Inflammatory macrophage treated with lipopolysaccharide for 1 hour (primary cell): ENCODE measurements around the gene KRT6A.
A peak's percentile ranks its signal among the peaks of the same experiment; 100 is the strongest.
"Not testable (repeated sequence)": the region's sequence is repeated elsewhere in the genome, so short reads cannot be mapped to it uniquely, and the experiment has no call there.

Experiments
- DNase-seq, 2 donors: peaks; one replicate each; pipeline ENCODE4 v3.0.0-alpha.2; 2020 to 2022

Gene KRT6A

DNA sequence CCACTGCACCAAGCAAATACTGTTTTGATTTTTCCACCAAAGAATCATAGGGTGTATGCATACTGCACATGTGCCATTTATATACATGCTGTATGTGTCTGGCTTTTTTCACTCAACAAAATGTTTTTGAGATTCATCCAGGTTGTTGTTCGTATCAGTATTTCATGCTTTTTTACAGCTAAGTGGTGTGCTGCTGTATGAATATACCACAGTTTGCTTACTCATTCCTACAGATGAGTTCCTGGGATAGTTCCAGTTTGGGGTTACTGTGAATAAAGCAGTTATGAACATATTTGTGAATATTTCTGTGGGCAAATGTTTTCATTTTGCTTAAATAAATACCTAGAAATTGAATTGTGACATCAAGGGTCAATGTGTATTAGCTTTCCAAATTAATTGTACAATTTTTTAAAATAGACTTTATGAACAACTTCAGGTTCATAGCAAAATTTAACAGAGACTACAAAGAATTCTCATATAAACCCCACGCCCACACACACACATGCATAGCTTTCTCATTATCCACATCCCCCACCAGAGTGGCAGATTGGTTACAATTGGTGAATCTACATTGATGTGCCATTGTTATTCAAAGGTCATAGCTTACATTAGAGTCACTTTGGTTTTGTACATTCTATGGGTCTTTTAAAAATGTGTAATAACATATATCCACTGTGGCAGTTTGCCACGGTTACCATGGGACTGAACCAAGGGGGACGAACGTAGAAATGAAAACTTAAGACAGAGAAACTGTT lies 6.9 kb upstream of the KRT6A start:
- DNase-seq = no peak

DNA sequence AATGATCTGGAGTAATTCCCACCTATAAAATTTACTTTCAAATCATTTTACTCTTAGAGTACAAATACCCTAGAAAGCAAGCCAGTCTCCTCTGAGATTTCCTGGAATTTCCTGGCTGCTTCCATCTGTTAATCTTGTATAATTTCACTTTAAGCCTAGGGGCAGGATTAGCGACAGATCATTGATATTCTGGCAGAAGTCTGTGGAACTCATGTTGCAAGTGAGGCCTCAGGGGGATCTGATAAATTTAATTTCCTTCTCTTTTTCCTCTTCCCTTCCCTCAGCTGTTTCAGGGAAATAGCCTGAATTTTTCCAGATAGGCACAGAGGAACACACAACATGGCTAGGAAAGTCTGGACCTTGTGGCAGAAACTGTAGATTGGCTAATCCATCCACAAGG lies 5.9 kb upstream of the KRT6A start:
- no peak for DNase-seq

DNA sequence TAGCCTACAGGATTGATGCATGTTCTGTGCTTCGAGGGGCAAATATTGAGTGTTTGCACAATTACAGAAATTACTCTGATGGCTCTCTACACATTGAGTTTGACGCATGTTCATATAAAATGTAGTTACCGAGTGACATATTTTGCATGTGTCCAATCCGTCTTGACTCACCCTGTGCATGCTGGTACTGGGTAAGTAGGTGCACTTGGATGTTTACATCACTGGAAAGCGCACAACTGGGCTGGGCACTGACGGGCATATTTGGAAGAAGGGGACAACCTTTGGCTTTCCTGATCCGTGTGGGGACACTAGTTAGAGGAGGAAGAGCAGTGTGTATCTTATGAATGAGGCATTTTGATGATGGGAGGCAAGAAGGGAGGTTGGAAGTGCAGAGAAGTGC lies 4.9 kb upstream of the KRT6A start:
- no peak for DNase-seq

DNA sequence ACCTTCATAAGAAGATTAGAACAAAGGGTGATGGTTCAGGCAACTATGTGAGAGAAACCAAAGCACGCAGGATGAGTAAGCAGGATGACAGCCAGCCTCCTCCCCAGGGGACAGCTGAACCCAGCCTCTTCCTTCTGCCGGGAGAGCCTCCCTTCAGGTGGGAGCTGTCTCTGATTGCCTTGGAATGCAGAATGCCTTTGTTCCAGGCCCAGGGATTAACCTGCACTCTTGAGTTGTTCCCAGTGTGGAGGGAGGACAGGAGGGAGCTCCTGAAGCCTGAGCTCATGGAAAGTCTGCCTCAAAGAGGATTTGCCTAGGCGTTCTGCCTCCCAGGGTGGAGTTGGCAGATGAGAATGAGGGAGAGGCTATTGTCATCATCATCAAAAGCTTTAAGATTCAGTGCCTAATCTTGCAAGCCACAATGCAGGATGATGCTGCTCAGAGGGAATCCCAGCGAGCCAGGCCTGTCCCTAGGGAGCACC lies 3.6 kb upstream of the KRT6A start:
- DNase-seq = no peak

DNA sequence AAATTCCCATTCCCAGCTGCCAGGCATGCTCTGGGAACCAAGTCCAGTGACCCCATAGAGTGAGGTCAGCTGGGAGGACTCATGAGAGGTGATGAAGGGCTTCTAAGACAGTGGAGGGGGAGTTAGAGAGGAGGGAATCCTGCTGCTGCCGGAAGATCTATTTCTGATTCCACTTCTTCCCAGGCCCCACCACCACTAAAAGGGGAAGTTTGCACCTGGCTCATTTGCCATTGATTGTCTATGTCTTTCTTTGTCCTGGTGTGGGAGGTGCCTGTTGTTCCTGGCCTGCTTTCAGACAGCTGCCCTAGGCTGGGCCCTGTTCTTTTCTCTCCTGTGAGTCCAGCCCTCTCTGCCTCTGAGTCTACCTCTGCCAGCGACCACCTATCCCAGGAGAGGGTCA lies 3.0 kb upstream of the KRT6A start:
- DNase-seq = no peak

DNA sequence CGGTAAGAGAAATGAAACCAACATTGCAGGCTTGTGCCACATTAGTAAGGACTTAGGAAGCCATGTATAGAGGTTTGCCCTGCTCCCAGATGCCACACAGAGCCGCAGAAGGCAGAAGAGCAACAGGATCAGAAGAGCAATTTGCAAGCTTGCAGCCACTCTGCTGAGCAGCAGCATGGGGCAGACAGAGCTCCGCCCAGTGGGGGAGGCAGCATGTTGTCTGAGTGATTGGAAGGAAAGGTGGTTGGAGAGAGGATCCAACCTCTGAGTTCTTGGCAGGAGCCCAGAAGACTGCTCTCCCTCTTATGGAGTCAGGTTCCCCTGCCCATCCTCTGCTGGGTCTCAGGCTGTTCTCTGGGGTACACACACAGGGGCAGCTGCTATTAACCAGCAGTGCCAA lies 2.3 kb upstream of the KRT6A start:
- DNase-seq = no peak

DNA sequence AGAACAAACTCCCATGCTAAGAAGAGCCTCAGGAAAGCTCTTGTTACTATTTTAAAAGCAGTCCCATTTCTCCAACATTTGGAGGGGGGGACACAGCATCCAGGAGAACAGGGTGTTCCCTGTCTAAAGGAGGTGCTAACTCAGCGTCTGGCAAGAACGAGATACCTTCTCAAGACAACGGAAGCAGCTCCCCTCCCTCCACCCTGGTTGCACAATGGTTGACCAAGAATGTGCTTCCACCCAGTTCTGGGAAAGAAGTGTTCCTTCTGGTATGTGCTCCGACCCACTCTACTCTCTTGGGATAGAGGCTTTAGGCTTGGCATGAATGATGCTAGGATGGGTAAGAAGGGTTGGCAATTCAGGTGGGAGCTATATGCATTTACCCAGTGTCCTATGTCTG lies 1.5 kb upstream of the KRT6A start:
- peak in 1 of 2 donors; percentile 11 for DNase-seq

DNA sequence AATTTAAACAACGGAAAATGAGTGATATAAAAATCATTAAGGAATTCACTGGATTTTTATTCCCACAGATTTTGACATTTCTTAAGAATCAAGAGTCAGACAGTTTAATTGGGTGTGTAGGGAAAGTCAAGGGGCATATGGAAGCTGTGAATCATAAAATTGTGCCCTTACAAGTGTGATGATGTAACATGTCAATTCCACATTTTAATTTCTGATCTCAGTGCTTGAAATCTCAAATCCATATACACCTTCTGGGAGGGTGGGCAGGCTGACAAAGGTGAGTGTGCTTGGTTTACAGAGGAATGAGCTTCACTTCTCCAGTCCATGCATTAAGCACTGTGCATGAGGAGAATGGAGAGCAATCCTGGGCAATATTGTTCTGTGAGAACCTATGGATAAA lies 1.0 kb upstream of the KRT6A start:
- no peak for DNase-seq

DNA sequence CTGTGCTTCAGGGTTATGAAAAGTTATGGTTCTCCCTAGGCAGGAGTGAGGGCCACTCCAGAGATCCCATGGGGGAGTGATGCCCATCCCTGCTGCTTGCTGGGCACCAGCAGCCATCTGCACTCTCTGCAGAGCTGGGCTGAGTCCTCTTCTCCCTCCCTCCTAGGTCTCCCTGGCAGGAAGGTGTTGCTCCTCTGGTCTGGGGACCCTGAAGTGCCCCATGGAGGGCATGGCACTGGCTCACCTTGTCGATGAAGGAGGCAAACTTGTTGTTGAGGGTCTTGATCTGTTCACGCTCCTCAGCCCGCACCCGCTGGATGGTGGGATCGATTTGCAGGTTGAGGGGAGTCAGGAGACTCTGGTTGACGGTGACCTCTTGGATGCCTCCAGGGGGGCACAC lies 652 bp downstream of the KRT6A start:
- DNase-seq = not testable (repeated sequence)

DNA sequence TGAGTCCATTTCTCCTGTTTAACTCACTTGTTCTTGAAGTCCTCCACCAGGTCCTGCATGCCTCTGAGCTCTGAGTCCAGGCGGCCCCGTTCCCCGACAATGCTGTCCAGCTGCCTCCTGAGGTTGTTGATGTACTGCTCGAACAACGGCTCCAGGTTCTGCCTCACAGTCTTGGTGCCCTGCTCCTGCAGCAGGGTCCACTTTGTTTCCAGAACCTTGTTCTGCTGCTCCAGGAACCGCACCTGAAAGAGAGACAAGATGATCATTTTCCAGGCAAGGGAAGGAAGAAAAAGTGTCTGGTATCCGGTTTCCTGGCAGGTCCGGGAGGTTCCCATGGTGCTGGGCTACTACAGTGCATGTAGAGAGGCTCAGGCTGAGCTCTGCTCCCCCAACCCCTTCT lies 1.6 kb downstream of the KRT6A start:
- not testable (repeated sequence) for DNase-seq

DNA sequence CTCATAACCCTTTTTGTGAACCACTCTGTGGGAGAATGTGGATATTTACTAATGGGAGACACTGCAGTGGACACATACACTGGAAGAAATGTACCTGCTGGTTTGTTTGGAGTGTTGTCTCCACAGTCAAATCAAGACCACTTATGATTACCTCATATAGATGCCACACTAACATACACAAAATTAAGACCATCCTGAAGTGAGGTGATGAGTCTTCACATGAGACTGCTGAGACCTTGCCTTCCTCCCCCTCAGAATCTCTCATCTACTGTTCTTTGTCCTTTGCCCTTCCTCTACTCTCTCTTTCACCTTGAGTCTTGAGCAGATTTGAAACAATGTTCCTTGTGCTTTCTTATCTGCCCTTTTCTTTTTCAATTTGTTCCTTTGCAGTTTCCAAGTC lies 4.3 kb downstream of the KRT6A start:
- no peak for DNase-seq

DNA sequence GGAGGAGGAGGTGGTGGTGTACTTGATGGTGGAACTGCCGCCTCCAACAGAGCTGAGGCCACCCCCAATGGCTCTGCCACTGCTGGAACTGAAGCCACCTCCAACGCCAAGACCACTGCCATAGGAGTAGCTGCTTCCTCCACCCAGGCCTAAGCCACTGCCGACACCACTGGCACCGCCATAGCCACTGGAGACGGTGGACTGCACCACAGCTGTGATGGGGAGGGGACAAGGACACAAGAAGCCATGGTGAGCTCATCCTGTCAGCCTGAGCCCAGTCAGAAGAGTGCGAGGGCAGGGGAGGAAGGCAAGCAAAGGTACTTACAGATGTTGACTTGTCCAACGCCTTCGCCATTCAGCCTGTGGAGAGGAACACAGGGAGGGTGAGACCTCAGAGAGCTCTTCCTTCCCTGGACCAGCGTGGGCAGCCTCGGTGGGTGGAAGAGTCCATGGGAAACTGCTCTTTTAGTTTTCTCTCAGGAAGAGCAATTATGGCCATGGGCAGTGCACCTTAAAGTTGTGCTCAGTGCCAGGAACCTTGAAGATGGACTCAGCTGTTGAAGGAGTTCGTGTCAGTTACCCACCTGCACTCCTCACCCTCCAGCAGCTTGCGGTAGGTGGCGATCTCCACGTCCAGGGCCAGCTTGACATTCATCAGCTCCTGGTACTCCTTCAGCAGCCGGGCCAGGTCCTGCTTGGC lies 5.2 kb downstream of the KRT6A start:
- not testable (repeated sequence) for DNase-seq

DNA sequence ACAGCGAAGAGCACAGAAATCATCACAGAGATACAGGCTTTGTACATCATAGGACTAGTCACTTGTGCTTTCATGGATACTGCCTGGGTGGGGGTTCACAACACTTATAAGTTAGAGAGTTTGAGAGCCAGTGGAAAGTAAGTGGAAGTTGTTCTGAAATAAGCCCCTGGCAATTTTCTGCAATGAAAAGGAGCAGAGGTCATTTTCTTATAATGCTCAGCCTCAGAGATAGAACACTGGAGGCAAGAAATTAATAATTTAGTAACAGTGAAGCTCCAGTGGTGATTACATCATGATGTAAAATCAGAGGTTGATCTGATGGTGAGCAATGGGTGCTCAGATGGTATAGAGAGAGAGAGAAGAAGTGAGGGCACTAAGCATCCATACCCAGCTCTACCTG lies 5.8 kb downstream of the KRT6A start:
- no peak for DNase-seq

DNA sequence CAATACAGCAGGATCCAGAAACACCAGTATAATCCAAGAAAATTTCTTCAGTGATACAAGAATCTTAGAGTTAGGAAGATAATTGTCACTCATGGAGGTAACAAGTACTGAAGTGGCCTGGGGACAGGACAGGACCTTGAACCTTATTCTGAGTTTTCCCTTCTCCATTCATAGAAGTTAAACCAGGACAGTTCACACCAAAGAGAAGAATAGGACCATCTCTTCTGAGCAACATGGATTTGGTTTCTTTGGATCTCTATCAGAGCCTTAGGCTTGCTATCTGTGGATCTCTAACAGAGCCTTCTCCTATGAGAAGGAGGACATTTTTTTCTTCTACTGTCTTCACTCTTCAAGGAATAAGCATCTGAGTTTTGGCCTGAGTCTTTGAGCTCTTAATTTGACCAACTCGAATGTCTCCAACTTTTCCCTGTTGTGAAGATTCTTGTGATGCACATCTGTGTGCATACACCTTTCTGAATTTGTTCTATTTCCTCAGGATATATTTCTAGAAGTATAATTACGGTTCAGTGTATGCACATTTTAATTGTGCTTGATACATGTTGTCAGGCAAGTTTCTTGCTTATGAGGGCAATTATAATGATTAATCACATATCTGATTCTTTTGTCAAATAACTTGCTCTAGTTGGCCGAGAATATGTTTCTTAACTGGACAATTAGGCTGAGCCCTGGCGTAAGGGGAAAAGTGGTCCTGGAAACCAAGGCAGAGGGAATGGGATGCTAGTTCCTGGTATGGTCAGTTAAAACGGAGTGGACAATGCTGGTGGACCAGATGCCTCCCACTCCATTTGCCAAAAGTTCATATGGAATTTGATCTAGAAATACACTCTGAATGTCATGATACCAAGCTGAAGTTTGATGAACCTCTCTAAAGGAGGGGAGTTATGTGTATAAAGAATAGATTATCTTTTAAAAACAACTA lies 6.6 kb downstream of the KRT6A start:
- no peak for DNase-seq

DNA sequence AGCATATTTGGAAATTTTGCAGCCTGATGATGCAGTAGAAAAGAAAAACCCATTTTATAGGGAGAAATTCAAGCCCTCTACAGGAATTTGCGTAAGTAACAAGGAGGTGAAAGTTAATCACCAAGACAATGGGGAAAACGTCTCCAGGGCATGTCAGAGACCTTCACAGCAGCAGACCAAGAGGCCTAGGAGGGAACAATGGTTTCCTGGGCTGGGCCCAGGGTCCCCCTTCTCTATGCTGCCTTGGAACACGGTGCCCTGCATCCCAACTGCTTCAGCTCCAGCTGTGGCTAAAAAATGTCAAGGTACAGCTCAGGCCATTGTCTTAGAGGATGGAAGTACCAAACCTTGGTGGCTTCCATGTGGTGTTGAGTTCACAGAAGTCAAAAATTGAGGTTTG lies 13.0 kb downstream of the KRT6A start:
- DNase-seq = no peak

DNA sequence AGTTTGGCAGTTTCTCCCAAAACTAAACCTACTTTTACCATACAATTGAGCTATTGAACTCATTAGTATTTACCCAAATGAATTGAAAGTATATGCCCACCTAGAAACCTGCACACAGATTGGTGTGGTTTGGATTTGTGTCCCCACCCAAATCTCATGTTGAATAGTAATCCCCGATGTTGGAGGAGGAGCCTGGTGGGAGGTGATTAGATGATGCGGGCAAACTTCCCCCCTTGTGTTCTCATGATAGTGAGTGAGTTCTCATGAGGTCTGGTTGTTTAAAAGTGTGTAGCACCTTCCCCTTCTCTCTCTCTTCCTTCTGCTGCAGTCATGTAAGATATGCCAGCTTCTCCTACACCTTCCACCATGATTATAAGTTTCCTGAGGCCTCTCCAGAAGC lies 15.4 kb downstream of the KRT6A start:
- DNase-seq = no peak

DNA sequence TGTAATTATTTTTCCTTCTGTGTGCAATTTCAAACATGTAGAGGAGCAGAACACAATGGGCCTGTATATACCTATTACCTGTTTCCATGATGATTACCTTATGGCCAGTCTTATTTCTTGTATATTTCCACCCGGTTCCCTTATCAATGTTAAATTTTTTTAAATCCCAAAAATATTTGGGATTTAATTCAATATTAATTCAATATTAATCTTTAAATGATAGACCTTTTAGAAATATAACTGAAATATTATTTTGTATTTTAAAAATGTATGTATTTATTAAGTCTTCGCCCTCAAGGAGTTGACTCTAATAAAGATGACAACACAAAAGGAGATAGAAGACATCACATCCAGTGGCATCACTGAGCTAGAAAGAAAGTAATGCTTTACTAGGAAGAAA lies 18.8 kb downstream of the KRT6A start:
- DNase-seq = no peak

DNA sequence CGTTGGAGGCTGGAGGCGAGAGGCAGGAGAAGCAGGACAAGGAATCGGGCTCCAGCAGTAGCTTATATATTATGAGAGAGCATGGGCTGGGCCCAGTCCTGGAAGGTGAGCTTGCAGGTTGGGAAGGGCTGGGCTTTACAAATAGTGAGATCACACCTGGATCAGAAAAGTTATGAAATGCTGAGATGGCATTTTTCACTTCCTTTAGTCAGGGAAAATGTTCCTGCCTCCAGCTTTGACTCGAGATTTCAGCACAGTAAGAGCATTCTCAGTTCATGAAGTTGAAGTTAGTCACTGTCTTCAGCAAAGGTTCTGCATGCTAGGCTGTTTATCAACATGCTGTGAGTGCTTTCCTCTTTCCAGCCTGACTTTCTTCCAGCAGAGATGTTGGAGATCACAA lies 19.3 kb downstream of the KRT6A start, which contains the start of gene KRT6C:
TSS of gene KRT6C (minus strand) at position 38 of the 400 bp plus-strand sequence. CDS start 68 bp downstream, outside the sequence.
- no peak for DNase-seq

DNA sequence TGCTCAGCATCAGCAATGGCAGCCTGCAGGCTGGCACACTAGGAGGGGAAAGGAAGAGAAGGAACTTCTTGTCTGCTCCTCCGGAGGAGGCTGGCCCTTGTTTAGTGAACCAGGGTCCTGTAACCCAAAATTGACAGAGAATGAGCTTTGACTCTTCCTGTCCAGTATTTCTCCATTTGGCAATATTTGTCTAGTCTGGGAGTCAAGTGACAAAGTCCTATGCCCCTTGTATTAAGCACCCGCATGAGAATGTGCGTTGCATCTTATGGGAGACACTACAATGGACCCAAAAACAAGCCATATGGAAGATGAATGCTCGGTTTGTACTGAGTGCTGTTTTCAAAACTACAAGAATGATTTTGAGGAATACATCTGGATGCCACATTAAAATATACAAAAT lies 23.2 kb downstream of the KRT6A start:
- no peak for DNase-seq

DNA sequence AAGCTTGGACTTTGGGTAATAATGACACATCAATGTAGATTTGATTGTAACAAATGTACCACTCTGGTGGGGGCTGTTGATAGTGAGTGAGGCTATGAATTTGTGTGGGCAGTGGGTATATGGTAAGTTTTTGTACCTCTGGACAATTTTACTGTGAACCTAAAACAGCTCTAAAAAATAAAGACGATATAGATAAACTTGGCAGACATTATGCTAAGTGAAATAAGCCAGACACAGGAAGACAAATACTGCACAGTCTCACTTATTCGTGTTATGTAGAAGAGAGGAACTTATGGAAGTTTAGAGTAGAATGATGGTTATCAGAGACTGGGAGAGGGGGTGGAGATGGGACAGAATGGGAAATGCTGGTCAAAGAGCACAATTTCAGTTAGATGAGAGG lies 28.2 kb downstream of the KRT6A start:
- no peak for DNase-seq

DNA sequence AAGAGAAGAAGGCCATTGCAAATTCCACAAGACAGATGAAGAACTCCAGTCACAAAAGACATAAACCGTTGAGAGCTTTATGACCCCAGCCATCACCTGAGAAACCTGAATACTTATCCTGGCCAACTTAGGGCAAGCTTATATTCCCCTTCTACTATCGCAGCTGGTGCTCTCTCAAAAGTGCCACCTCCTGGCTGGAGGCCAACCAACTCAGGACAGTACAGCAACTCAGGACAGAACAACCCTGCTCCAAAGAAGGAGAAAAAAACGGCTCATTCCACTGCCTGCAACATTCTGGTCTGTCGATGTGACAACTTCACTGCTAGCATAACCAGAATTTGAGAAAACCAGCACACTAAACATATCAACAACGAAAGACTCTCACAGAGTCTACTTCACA lies 31.4 kb downstream of the KRT6A start:
- no peak for DNase-seq

DNA sequence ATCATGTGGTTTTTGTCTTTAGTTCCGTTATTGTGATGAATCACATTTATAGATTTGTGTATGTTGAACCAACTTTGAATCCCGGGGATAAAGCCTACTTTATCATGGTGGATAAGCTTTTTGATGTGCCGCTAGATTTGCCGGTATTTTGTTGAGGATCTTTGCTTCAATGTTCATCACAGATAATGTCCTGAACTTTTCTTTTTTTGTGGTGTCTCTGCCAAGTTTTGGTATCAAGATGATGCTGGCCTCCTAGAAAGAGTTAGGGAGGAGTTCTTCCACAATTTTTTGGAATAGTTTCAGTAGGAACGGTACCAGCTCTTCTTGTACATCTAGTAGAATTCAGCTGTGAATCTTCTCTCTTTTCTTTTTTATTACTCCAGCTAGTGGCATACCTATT lies 34.2 kb downstream of the KRT6A start:
- DNase-seq = no peak

DNA sequence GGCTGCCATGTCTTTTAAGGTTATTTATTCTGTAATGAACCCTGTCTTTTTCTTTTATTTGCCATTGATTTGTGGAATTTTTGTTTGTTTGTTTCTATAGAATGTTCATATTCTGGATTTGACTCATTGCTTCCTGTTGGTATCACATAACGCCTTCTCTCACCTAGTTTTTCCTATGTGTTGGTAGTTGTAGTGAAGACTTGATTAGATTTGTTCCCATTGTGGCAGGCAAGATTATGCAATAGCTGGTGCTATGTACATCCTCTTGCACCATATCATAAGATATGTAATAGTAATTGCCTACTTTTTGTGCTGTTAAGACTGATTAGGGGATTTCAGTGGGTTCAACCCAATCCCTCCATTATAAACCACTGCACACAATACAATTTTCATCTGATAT lies 37.2 kb downstream of the KRT6A start:
- DNase-seq = peak; percentile 22 to 30
